ENCODE measurements around the gene UBAP1L.
"Not testable (repeated sequence)": the region's sequence is repeated elsewhere in the genome, so short reads cannot be mapped to it uniquely, and the experiment has no call there.

UBAP1L gene

DNA sequence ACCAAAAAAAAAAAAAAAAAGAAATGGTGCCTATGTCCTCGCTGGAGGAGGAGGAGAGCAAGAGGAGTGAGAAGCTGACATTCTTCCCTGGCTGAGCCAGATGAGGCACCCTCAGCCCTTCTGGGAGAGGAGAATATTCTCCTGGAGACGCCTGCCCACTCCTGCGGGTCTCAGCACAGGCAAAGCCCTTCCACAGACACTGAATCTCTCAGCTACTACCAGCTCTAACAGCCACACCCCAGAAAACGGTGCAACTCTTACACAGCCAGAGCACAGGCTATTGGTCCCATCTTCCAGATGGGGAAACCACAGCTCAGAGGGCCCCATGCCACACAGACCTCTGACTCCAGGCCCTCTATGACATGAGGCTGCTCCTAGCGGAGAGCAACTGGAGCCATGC is 52.9 kb downstream of the UBAP1L start:
- DNase-seq, result no peak

DNA sequence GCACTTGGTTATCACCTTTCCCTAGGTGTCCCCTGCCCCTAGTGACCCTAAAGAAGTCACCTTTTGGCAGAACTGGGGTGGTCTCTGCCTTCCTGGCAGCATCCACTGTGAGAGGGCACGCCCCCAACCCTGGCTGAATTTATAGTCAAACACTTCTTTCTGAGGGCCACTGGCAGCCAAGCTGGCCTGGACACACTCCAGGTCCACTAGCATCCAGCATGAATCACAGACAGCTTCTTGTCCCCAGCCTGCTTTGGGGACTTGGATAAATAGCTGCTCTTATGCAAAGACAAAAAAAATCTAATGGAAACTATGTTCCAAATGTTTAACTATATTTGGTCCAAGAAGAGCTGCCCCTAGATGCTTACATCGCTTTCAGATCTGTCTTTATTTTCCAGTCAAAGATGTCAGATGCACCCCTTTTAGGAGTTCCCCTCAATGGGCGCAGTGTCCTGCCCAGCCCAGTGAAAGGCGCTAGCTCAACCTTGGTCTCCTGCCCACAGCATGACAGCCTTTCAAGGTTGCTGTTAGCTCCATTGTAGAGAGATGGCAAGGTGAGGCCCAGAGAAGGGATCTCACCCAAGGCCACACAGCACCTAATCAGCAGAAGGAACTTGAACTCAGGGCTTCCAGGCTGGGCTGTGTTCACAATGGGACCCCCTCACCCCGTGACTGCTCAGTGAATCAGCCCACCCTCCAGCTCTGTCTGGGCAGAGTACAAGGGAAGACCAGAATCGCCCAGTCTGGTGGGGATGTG is 54.2 kb downstream of the UBAP1L start:
- DNase-seq, result no peak

DNA sequence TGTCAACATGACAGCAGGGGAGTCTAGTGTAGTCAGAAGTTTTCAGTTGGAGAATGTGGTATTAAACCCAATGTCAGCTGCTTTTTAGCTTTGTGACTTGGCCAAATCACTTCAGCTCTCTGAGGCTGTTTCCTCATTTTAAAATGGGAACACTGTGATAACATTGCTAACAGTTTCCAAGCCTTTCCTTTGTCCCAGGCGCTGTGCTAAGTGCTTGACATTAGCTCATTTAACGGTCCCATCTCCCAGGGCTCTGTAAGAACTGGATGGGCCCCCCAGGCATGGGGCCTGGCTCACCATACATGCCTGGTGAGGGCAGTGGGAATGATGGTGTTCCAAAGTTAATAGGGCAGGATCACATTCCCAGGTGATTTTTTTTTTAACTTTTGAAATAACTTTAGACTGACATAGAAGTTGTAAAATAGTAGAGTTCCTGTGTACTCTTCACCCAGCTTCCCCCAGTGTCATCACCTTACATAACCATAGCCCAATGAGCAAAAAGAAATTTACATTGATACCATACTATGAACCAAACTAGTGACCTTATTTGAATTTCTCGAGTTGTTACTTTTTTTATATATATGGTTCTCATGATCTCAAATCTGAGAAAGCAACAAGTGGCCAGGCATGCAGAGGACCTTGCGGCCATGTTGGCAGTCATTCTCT is 54.9 kb downstream of the UBAP1L start:
- DNase-seq, result no peak

DNA sequence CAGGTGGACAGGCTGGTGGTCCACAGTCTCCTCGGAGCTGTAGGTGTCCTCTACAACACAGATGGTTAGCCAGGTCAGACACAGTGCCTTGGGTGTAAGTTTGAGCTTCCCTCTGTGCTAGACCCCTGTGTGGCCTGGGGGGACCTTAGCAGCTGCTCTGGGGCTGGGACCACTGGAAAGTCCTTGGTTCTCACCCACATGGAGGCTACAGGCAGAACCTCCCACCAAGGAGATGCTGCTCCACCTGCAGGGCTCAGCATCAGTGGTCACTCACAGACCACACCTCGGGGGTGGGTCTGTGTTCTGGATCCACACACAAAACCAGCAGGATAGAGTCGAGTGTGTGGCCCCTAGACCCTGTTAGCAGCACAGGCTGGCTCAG is 55.6 kb downstream of the UBAP1L start:
- no peak for DNase-seq

DNA sequence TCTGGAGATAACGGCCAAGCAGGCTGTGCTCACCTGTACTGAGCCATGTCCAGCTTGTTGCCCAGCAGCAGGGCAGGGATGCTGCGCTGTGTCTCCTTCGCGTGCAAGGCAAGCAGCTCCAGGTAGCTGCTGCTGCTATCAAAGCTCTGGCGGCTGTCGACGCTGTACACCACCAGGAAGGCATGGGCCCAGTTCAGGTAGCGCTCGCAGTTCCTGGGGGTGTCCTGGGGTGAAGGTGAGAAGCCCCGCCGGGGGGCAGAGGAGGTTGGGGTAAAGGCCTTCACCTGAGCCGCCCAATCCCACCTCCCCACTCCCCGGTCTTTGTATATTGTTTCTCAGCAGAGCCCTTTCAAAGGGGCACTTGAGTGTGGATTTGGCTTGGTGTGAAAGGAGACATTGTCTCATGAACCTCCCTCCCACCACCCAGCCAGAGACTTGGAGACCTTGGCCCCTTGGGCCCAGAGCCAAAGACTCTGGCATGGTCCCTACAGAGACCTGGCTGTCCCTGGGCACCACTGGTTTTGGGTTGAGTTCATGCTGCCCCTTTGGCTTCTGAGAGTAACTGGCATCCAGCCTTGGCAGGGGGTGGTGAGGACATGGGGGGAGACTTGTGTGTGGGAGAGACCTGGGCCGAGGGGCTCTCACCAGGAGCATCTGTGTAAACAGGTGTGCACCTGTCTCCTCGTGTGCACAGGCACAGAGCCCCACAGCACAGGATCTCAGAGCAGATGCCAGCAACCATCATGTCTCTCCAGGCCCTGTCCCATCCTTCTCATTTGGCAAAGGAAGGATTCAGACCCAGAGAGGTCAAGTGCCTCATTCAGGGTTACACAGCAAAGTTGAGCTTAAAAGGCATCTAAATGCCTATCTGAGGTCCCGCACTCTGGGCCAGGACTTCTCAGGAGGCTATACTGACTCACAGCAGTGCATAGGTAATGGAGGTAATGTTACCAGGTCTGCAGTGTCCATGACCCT is 56.3 kb downstream of the UBAP1L start:
- DNase-seq, result no peak

DNA sequence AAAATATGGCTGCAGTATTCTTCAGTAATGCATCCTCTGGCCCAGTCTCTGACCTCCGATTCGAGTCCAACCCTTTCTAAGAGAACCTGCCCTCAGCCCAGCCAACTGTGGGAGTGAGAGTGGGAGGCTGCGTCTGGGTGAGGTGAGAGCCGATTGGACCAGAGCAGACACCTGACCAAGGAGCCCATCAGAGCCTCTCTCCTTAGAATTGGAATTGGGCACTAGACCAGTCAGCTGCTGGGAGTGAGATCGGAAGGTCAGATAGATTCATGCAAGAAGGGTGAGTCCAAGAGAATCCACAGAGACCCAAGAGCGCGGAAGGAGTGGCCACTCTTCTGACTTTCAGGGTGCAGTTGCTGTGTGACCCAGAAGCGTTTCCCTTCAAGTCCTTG is 57.5 kb downstream of the UBAP1L start:
- DNase-seq, result no peak

DNA sequence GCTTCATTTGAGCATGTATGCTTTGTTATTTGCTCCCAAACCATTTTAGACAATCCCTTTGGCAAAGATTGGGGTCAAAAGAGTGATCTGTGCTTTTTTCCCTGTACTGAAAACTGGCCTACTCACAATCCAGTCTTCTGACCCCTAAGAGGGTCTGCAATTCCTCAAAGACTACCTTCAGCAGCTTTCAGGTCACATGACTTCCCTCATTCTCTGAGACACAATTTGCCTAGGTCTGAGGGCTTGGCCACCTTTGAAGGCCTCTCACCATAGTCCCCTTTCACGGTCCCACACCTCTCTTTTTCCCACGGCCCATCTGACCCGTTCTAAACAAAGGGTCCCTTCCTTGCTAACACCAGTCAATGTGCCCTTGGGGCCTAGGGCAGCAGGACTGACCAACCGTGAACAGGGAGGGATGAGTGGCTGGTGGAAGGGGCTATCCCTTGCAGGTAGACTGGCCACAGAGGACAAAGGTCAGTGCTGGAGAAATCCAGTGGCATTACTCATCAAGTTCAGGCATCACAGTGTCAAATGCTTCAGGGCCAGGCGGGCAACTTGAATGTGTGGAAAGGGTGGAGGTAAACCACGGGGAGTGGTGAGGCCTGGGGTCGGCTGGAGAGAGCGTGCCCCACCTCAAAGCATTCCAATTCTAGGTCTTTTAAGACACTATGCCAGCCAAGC is 58.0 kb downstream of the UBAP1L start:
- DNase-seq, result no peak

DNA sequence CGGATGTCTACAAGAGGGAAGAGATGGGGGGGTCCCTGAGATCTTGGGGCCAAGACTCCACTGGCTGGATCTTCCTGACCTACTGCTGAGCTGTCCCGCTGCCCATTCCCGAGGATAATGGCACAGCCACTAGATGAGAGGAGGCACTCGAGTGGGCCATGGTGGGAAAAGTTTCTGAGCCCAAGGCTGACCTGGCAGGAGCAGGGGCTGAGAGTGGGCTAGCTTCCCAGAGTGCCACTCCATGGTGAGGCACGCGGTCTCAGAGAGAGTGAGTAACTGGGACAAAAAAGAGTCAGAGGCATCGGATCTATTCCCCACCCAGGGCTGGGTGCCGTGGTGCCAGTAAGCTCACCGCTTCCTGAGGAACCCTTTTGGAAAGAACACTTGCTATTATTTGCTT is 58.9 kb downstream of the UBAP1L start:
- no peak for DNase-seq

DNA sequence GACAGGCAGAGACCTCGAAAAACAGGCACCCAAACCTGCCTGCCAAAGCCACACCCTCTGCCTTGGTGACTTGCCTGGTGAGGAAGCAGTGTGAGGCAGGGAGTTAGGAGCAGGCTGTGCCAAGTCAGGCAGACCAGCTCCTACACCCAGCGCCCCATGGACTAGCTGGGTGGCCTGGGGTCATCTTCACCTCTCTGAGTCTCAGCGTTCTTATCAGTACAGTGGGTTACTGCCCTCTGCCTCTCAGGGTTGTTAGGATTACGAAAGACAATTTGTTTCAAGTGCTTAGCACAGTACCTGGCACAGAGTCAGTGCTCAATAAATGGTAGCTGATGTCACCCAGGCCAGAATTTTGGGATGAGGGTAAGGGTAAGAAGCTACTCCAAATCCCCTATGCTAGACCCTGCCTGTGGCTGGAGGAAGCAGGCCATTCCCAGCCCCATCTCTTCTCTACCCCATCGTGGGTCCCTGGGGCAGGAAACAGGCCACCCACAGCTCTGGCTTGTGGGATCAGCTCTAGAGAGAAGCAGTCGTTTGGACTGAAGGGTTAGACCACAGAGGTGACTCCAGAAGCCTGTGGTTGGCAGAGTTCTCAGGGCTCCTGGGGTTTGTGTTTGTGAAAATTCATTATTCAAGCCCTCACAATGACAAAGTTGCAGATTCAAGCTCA is 59.7 kb downstream of the UBAP1L start:
- no peak for DNase-seq

DNA sequence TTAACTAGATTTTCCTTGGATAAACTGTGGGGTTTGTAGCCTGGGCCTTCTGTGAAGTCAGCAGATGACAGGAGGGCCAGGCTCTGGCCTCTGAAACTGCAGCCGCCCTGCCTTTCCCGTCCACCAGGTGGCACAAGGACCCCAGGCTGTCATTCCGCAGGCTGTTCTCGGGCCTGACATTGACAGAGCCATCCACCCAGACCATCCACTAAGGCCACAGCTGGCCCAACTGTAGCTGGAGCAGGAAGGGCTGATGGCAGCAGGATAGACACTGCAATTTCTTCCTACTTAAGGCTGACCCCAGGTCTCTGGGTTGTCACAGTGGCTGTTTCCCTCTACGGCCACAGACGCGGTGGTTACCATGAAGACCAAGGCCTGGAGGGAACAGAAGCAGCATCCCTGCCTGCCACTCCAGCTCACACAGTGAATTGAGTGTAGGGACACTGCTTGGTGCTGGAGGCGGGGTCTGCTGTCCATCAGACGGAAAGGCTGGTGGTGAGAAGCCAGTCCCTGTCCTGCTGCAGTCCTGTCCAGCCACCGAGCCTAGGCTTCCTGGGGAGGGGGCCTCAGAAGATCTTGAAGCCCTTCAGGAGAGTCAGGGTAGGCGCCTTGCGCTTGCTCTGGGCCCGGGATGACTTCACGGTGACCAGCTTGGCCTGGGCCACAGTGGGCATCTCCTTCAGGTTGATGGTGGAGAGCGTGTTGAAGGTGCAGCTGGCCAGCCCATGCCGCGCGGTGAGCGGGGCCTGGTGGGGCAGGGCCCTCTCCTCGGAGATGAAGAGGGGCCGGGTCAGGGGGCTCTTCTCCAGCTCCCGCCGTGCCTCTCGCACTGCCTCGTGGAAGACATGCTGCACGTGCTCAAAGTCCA is 60.4 kb downstream of the UBAP1L start:
- DNase-seq, result peak; percentile 90

DNA sequence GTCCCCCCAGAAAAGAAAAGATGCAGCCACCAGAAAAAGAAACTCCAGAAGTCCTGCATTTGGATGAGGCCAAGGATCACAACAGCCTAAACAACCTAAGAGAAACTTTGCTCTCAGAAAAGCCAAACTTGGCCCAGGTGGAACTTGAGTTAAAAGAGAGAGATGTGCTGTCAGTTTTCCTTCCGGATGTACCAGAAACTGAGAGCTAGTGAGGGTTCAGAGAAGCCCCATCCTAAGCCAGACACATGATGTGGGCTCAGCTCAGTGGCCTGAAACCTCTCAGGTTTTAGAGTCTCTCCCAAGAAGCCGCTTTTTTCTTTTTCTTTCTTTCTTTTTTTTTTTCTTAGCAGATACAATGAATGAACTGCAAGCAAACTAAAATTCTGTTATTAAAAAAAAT is 62.0 kb downstream of the UBAP1L start:
- no peak for DNase-seq

DNA sequence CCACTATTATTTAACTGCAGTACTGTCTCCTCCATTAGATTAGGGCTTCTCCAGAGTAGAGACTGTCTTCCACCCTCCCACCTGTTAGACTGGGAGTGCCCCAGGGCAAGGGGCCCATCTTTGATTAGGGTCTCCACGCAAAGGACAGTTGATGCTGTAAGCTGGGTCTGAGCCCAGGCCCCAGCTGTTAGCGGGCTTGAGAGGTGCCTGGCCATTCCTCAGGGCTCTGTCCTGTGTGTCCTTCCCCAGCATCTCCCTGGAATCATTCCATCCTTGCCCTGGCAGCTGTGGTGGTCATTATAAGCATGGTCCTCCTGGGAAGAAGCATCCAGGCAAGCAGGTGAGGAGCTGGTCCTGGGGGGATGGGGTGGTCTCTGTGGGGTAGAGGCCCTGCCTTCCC is 63.7 kb downstream of the UBAP1L start:
- DNase-seq, result no peak

DNA sequence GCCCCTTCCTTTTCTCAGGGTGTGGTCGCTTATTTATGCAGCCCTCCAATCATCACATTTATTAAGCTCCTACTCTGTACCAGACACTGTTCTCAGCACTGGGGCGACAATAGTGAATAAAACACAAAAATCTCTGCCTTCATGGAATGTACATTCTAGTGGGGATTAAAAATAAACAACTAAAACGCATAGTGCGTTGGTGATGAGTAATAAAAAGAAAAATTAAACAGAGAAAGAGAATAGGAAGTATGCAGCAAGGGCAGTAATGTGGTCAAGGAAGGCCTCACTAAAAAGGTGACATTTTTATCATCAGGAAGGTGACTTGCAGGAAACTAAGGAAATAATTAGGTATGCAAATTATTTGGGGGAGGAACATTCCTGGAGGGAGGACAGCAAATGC is 64.7 kb downstream of the UBAP1L start:
- DNase-seq, result no peak

DNA sequence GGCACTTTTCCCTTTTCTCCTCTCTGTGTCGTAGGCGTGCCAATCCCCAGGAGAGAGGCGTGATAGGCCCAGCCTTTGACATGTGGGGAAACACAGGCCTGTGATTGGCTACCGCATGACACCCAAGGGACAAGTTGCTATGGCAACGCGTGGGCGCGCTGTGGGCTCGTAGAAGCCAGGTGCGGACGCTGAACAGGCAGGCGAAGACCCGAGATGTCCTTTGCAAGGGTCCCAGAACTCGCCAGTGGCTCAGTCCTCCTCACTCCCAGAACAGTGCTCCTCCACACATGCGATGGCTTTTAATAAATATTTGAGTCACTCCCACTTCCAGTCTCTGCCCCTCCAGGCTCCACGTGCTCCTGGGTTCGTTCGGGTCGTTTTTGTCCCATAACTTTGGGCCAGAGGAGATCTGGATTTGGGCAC is 65.6 kb downstream of the UBAP1L start:
- DNase-seq, result peak; percentile 93

DNA sequence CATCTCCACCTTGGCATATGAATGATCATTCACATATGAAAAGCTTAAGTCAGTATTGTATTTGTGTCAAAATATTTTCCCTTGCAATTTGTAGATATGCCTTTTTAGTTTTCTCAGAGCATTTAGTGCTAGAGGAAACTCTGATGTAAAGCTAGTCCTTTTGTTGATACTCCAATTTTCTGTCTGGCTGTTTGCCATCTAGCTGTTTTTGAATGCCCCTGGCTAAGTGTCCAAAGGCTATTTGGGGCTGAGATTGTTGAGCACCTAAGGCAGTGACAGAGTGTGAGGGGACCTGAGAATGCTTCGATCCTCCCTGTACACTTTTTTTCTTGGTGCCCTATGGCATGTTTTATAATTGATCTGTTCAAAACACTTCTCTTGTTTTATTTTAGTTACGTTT is 66.8 kb downstream of the UBAP1L start:
- no peak for DNase-seq

DNA sequence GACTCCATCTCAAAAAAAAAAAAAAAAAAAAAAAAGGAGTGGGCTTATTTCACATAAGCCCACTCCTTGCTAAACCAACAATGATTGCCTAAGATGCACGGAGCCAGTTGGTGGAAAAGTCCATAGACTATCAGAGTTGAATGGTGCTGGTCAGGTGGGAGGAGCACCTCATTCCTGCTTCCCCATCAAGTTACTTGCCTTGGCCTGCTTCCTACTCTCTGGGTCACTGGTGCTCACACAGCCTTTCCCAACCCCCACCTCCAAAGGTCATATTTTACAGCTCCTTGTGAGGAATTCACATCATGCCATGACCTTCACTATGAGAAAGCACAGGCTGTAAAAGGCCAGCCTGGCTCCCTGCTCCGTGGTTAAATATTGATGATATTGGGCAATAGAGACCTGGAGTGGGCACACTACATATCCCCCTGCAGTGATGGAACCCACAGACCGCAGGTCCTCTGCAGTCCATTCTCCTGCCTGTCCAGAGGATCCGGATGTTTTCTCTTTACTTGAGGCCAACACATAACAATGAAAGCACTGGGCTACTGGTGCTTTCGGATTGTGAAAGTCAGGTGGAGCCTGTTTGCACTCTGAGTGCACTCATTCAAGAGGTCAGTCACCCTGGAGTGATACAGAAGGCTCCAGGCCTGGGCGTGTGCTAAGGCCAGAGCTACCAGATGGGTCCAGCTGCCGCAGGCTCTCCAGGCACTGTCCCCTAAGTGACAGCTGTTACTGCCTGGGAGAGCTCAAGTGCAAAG is 70.1 kb downstream of the UBAP1L start, which contains the start of gene SLC51B:
TSS of gene SLC51B (plus strand) at position 664 of the 758 bp plus-strand sequence. CDS start 4,618 bp downstream, outside the sequence.
- peak; percentile 58 for DNase-seq

DNA sequence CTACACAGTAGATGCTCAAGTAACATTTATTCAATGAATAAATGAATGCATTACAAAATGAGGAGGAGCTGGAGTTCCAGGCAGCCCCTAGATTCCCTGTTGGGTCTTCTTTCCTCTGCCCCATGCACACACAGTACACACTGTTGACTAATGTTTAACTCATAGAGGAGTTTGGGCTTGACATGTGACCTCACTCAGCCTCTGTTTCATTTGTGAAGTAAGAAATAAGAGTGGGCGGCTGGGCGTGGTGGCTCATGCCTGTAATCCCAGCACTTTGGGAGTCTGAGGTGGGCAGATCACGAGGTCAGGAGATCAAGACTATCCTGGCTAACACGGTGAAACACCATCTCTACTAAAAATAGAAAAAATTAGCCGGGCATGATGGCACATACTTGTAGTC is 70.8 kb downstream of the UBAP1L start:
- DNase-seq, result not testable (repeated sequence)

DNA sequence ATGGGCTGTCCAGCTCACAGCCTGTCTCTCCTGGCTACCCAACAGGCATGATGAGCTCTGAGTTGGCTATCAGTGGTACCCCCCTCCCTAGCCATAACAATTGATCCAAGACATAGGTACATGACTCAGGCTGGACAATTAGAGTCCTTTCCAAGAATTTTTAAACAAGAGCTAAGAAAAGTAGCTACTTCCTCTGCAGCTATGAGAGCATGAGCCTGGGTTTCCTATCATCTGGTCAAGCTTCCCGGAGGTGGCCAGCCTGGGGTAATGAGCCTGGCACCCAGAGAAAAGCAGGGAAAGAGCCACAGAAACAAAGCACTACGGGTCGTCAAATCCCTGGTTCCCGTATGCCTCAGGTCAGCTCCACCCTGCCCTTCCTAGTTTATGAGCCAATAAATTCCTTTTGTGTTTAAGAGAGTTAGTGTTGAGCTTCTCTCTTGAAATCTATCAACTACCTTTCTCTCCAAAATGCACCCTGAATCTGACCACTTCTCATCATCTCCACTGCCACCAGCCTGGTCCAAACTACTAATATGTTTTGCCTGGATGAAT is 72.1 kb downstream of the UBAP1L start:
- DNase-seq, result no peak

Data from retina (tissue), 1 donor.